DND-41 (cell line): Measurements from ENCODE around the gene ARL13B.
"Not testable (repeated sequence)": the region's sequence is repeated elsewhere in the genome, so short reads cannot be mapped to it uniquely, and the experiment has no call there.

Experiments used
- ATAC-seq: fragments of 200-7000 bp; cut with Tn5 transposase; 3 replicates; pipeline ENCODE4 v1.9.1; 2021; ENCODE audit warnings: low read depth; ENCODE audit not compliant: insufficient read depth
- DNase-seq: peaks from one replicate; pipeline ENCODE4 v3.0.0-alpha.2; 2020
- H2AFZ ChIP-seq: 2 replicates; pipeline ENCODE4 v1.6.0; 2012; ENCODE audit warnings: low read depth, low read length
- H3K27ac ChIP-seq: 2 replicates; pipeline ENCODE4 v1.5.1; 2012; ENCODE audit warnings: low read length, inconsistent platforms
- H3K27me3 ChIP-seq: fragments of 200-600 bp; sonication (generic); 2 replicates; pipeline ENCODE4 v1.6.0; 2012; ENCODE audit warnings: low read length, mild to moderate bottlenecking, inconsistent platforms; ENCODE audit not compliant: insufficient read depth, poor library complexity
- H3K36me3 ChIP-seq: 2 replicates; pipeline ENCODE4 v1.5.1; 2012; ENCODE audit warnings: low read length, inconsistent platforms; ENCODE audit not compliant: insufficient read depth
- H3K4me1 ChIP-seq: 2 replicates; pipeline ENCODE4 v1.5.1; 2012; ENCODE audit warnings: mild to moderate bottlenecking, low read length; ENCODE audit not compliant: insufficient read depth
- H3K4me2 ChIP-seq: 2 replicates; pipeline ENCODE4 v1.6.0; 2012; ENCODE audit warnings: mild to moderate bottlenecking, moderate library complexity, low read length, inconsistent platforms; ENCODE audit not compliant: insufficient read depth
- H3K4me3 ChIP-seq, 2 experiments: fragments of 200-600 bp in 1 of 2; shearing (Covaris generic) in 1 of 2; 2 replicates each; pipeline ENCODE4 v1.5.1; 2012 to 2016; ENCODE audit warnings: inconsistent platforms in 2 of 2, low read length in 2 of 2, mild to moderate bottlenecking in 2 of 2, low read depth in 1 of 2, moderate library complexity in 1 of 2
- H3K79me2 ChIP-seq: 2 replicates; pipeline ENCODE4 v1.6.0; 2012; ENCODE audit warnings: low read length, inconsistent platforms; ENCODE audit not compliant: insufficient read depth
- H3K9ac ChIP-seq: 2 replicates; pipeline ENCODE4 v1.6.0; 2012; ENCODE audit warnings: low read depth, mild to moderate bottlenecking, inconsistent platforms, low read length, moderate library complexity
- H3K9me3 ChIP-seq: 2 replicates; pipeline ENCODE4 v1.5.1; 2012; ENCODE audit warnings: low read length, moderate library complexity, mild to moderate bottlenecking, inconsistent platforms; ENCODE audit not compliant: insufficient read depth, severe bottlenecking
- H4K20me1 ChIP-seq: 2 replicates; pipeline ENCODE4 v1.6.0; 2012; ENCODE audit warnings: low read length; ENCODE audit not compliant: insufficient read depth
- CTCF ChIP-seq: IDR thresholded peaks from 2 replicates; pipeline ENCODE4 v1.5.1; 2012; ENCODE audit warnings: borderline replicate concordance, low read length, moderate library complexity, mild to moderate bottlenecking; ENCODE audit not compliant: poor library complexity, severe bottlenecking; ENCODE audit errors: extremely low read depth
- EZH2 ChIP-seq: IDR thresholded peaks from 3 replicates; pipeline ENCODE4 v1.6.1; 2012; ENCODE audit warnings: borderline replicate concordance, low read depth, mild to moderate bottlenecking, moderate library complexity, low read length, inconsistent platforms; ENCODE audit not compliant: severe bottlenecking

The ARL13B gene

GRCh38 chr3:94036909-94037507, 57.1 kb downstream of the ARL13B start:
- no peaks in the 10 kb centered on the region for H3K9me3 ChIP-seq
- H3K4me3 ChIP-seq, result no peak overlapping the region
- peaks cover 5% of the 10 kb centered on the region; the same call in 1 of the 2 replicates for H3K36me3 ChIP-seq
- DNase-seq (no peak), ATAC-seq (0 out of 3 replicates have a peak, but pooled peaks have one; percentile 44)
- no peaks in the 10 kb centered on the region for H4K20me1 ChIP-seq
- no peaks in the 10 kb centered on the region for H3K79me2 ChIP-seq
- H3K27ac ChIP-seq, result no peak overlapping the region
- no peaks in the 10 kb centered on the region for H3K27me3 ChIP-seq
- no peak for TF ChIP-seq EZH2
- TF ChIP-seq CTCF, result peak; percentile 47
- H3K4me2 ChIP-seq, result no peak overlapping the region
- no peaks in the 10 kb centered on the region for H3K4me1 ChIP-seq
- no peak overlapping the region for H3K9ac ChIP-seq
- H2AFZ ChIP-seq, result no peak overlapping the region

- Histone ChIP-seq H3K27ac (no peak overlapping the region), H3K9me3 (no peaks in the 10 kb centered on the region), H3K4me1 (no peaks in the 10 kb centered on the region), H3K4me2 (no peak overlapping the region), H3K27me3 (no peaks in the 10 kb centered on the region), H3K36me3 (peaks cover 11% of the 10 kb centered on the region), H4K20me1 (no peaks in the 10 kb centered on the region), H3K9ac (no peak overlapping the region), H2AFZ (no peak overlapping the region), H3K4me3 (no peak overlapping the region), H3K79me2 (no peaks in the 10 kb centered on the region)
- ATAC-seq, result no peak
- DNase-seq, result no peak
- TF ChIP-seq EZH2, result no peak
- no peak for TF ChIP-seq CTCF
These were observed 63.3 kb downstream of the ARL13B start for GRCh38 chr3:94043285-94043684.

- H3K36me3 ChIP-seq, result peaks cover 11% of the 10 kb centered on the region
- not testable (repeated sequence) for H3K27ac ChIP-seq, H3K79me2 ChIP-seq, H3K9me3 ChIP-seq, H3K27me3 ChIP-seq, H2AFZ ChIP-seq, ATAC-seq, H3K4me3 ChIP-seq, H4K20me1 ChIP-seq, H3K4me1 ChIP-seq, H3K4me2 ChIP-seq, H3K9ac ChIP-seq
- peak; percentile 14 for DNase-seq
These were observed 64.4 kb downstream of the ARL13B start for GRCh38 chr3:94044100-94044936.

GRCh38 chr3:94046533-94046932, 66.6 kb downstream of the ARL13B start:
- H2AFZ ChIP-seq, result no peak overlapping the region
- ATAC-seq (no peak), DNase-seq (no peak)
- no peaks in the 10 kb centered on the region for H4K20me1 ChIP-seq
- H3K36me3 ChIP-seq, result peaks cover 11% of the 10 kb centered on the region
- H3K27ac ChIP-seq, result no peak overlapping the region
- no peak overlapping the region for H3K4me2 ChIP-seq
- no peaks in the 10 kb centered on the region for H3K9me3 ChIP-seq
- no peaks in the 10 kb centered on the region for H3K79me2 ChIP-seq
- TF ChIP-seq CTCF, result no peak
- TF ChIP-seq EZH2, result no peak
- no peaks in the 10 kb centered on the region for H3K27me3 ChIP-seq
- H3K4me3 ChIP-seq, result no peak overlapping the region
- H3K4me1 ChIP-seq, result no peaks in the 10 kb centered on the region
- H3K9ac ChIP-seq, result no peak overlapping the region
